ENCODE measurements around the gene CABCOCO1. TPM values are rescaled to one million over a fixed set of nuclear protein-coding genes. Genes with fewer than 3 reads are reported as not detected.

Gene CABCOCO1
- total RNA-seq, 1 experiment from 2014 or later, result not detected

DNA sequence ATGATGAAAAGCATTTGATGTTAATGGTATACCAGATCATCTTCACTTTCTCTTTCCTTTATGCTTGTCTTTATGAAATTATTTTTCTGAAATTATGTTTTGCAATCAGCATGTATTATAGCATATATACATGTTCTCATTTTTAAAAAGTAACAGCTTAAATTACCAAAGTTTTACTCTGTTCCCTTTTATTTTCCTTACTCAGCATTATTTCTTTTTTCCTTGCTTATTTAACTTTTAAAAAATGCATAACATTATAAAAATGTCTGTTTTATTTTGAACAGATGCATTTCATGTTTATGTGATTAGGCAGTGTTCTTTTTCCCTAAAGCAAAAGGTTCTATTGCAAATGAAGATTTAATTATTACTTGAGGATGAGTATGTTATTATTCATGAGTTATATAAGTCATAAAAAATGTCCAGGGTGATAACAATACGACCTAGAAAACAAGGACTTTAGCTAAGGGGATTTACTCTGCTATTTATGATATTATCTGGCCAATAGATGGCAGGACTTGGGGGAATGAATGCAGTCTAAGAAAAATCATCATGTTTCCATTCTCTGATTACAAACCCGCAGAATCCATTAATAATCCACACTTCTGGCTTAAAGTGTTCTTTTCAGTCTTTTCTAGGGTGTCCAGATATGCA is 38.5 kb downstream of the CABCOCO1 start:
- Histone ChIP-seq H4K20me1 (ENCODE audit: insufficient read depth) (no peaks in the 10 kb centered on the region), H2AFZ (ENCODE audit: low read depth, low read length, poor library complexity, severe bottlenecking) (peak overlapping the region; percentile 82), H3K79me2 (ENCODE audit: insufficient read depth, low read length) (no peaks in the 10 kb centered on the region), H3K27ac (ENCODE audit: low read depth, low read length) (no peak overlapping the region), H3K4me3 (replicated peaks in 1 of 2; ENCODE audit: low read depth in 1 of 2, low read length in 2 of 2) (no peak overlapping the region), H3K27me3 (ENCODE audit: insufficient read depth, low read length) (no peaks in the 10 kb centered on the region), H3K9me3 (ENCODE audit: control insufficient read depth in 1 of 2, insufficient read depth in 1 of 2, low read depth in 1 of 2, low read length in 2 of 2) (no peaks in the 10 kb centered on the region), H3K9ac (ENCODE audit: low read length) (no peak overlapping the region), H3K9me2 (ENCODE audit: insufficient read depth) (no peaks in the 10 kb centered on the region), H3K4me1 (ENCODE audit: control insufficient read depth in 1 of 2, insufficient read depth in 2 of 2, low read length in 2 of 2) (no peaks in the 10 kb centered on the region), H3K4me2 (ENCODE audit: low read length) (no peak overlapping the region), H3K36me3 (ENCODE audit: control insufficient read depth in 1 of 2, insufficient read depth in 2 of 2, low read length in 2 of 2) (no peaks in the 10 kb centered on the region)
- peak in 1 of 3 experiments; percentile 3; a peak in 1 of 6 replicates for TF ChIP-seq CTCF (IDR thresholded peaks at IDR 0.05 in 2 of 3, conservative IDR thresholded peaks at IDR 0.05 in 1 of 3; ENCODE audit: borderline replicate concordance in 1 of 3, insufficient read depth in 1 of 3, low read depth in 2 of 3, low read length in 2 of 3)
- no peak for TF ChIP-seq EZH2phosphoT487 (IDR thresholded peaks at IDR 0.05; ENCODE audit: borderline replicate concordance)
- TF ChIP-seq JUND (IDR thresholded peaks at IDR 0.05), result no peak
- no peak for TF ChIP-seq POLR2AphosphoS5 (IDR thresholded peaks at IDR 0.05; ENCODE audit: low read depth, low read length)
- TF ChIP-seq POLR2A (IDR thresholded peaks at IDR 0.05; ENCODE audit: borderline replicate concordance, extremely low read depth, insufficient read depth, insufficient read length), result no peak
- DNase-seq (ENCODE audit: low read depth, low spot score) (no peak), ATAC-seq (no peak)
- no TSS peak for BruUV-seq (replicated peaks)
- RAD21 ChIA-PET (ENCODE audit: low non-redundant PET in 1 of 2, low total read pairs in 2 of 2, uncharacterized antibody in 2 of 2, unreplicated experiment in 2 of 2), result no interaction called here
- POLR2A ChIA-PET, result no interaction called here
- intact Hi-C loops (cut with micrococcal nuclease), result no loop called here
- CTCF ChIA-PET, result no interaction called here

DNA sequence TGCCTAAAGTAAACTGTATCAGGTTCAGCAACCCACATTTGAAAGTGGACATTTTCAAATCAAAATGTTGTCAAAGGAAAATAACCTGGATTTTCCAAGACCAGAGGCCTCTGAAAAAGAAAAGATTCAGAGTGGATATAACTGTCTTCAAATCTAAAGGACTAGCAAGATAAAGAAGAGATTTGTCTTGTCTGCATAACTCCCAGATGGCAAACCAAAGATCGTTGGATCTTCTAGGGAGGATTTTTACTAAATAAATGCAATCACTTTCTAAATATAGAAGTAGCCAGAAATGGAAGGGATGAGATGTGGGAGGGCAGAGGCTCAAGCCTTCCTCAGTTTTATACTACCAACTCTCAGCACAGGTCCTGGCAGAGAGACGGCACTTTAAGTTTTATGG is 39.0 kb downstream of the CABCOCO1 start:
- ChIA-PET POLR2A (no interaction called here), RAD21 (ENCODE audit: low non-redundant PET in 1 of 2, low total read pairs in 2 of 2, uncharacterized antibody in 2 of 2, unreplicated experiment in 2 of 2) (no interaction called here), CTCF (no interaction called here)
- ATAC-seq (no peak), DNase-seq (ENCODE audit: low read depth, low spot score) (no peak)
- H3K4me3 ChIP-seq (replicated peaks in 1 of 2; ENCODE audit: low read depth in 1 of 2, low read length in 2 of 2), result no peak overlapping the region
- H4K20me1 ChIP-seq (ENCODE audit: insufficient read depth), result no peaks in the 10 kb centered on the region
- H3K9me3 ChIP-seq (ENCODE audit: control insufficient read depth in 1 of 2, insufficient read depth in 1 of 2, low read depth in 1 of 2, low read length in 2 of 2), result no peaks in the 10 kb centered on the region
- H3K9ac ChIP-seq (ENCODE audit: low read length), result no peak overlapping the region
- H3K36me3 ChIP-seq (ENCODE audit: control insufficient read depth in 1 of 2, insufficient read depth in 2 of 2, low read length in 2 of 2), result no peaks in the 10 kb centered on the region
- no peaks in the 10 kb centered on the region for H3K4me1 ChIP-seq (ENCODE audit: control insufficient read depth in 1 of 2, insufficient read depth in 2 of 2, low read length in 2 of 2)
- peak overlapping the region; percentile 82 for H2AFZ ChIP-seq (ENCODE audit: low read depth, low read length, poor library complexity, severe bottlenecking)
- intact Hi-C loops (cut with micrococcal nuclease), result no loop called here
- H3K27me3 ChIP-seq (ENCODE audit: insufficient read depth, low read length), result no peaks in the 10 kb centered on the region
- no peaks in the 10 kb centered on the region for H3K9me2 ChIP-seq (ENCODE audit: insufficient read depth)
- H3K4me2 ChIP-seq (ENCODE audit: low read length), result no peak overlapping the region
- H3K79me2 ChIP-seq (ENCODE audit: insufficient read depth, low read length), result no peaks in the 10 kb centered on the region
- no TSS peak for BruUV-seq (replicated peaks)
- no peak overlapping the region for H3K27ac ChIP-seq (ENCODE audit: low read depth, low read length)
- TF ChIP-seq CBX3 (IDR thresholded peaks at IDR 0.05; ENCODE audit: low read depth) (no peak), CEBPB (IDR thresholded peaks at IDR 0.05; ENCODE audit: low read depth) (no peak), SP1 (IDR thresholded peaks at IDR 0.05; ENCODE audit: low read depth) (no peak), SRF (IDR thresholded peaks at IDR 0.05; ENCODE audit: low read depth) (no peak), YY1 (IDR thresholded peaks at IDR 0.05; ENCODE audit: extremely low read depth, insufficient replicate concordance, low read depth, low read length) (no peak), ZNF274 (IDR thresholded peaks at IDR 0.05; ENCODE audit: low read depth, low read length) (no peak), EGR1 (IDR thresholded peaks at IDR 0.05; ENCODE audit: low read depth) (no peak), CTCF (IDR thresholded peaks at IDR 0.05 in 2 of 3, conservative IDR thresholded peaks at IDR 0.05 in 1 of 3; ENCODE audit: borderline replicate concordance in 1 of 3, insufficient read depth in 1 of 3, low read depth in 2 of 3, low read length in 2 of 3) (no peak), MAX (IDR thresholded peaks at IDR 0.05) (no peak)
- TF ChIP-seq, protein P1, sequence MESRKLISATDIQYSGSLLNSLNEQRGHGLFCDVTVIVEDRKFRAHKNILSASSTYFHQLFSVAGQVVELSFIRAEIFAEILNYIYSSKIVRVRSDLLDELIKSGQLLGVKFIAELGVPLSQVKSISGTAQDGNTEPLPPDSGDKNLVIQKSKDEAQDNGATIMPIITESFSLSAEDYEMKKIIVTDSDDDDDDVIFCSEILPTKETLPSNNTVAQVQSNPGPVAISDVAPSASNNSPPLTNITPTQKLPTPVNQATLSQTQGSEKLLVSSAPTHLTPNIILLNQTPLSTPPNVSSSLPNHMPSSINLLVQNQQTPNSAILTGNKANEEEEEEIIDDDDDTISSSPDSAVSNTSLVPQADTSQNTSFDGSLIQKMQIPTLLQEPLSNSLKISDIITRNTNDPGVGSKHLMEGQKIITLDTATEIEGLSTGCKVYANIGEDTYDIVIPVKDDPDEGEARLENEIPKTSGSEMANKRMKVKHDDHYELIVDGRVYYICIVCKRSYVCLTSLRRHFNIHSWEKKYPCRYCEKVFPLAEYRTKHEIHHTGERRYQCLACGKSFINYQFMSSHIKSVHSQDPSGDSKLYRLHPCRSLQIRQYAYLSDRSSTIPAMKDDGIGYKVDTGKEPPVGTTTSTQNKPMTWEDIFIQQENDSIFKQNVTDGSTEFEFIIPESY (IDR thresholded peaks at IDR 0.05; ENCODE audit: extremely low read depth, insufficient replicate concordance, low read length), result no peak

All from HCT116 (cell line).